Adrenal gland (tissue), 12 donors: ENCODE results near the gene SBNO2. TPM values are rescaled to one million over a fixed set of nuclear protein-coding genes. Genes with fewer than 3 reads are reported as not detected.

Experiments
- DNase-seq, 7 donors: peaks; one replicate each; pipeline ENCODE4 v3.0.0-alpha.2; 2019 to 2020
- H3K27ac ChIP-seq, 5 donors: fragments of 200-600 bp; sonication (generic) in 4 of 5; 1 replicate in 3 of 5; 2 replicates in 2 of 5; pipeline versions ENCODE4 v1.5.1 to v1.8.0; 2016 to 2020; ENCODE audit warnings: mild to moderate bottlenecking in 1 of 5
- H3K27me3 ChIP-seq: fragments of 200-600 bp; 2 replicates; pipeline ENCODE4 v1.8.0; 2021
- H3K36me3 ChIP-seq, 2 donors: fragments of 200-600 bp; replicated peaks in 1 of 2; 1 replicate in 1 of 2; 2 replicates in 1 of 2; pipeline versions ENCODE4 v1.5.1 to v1.8.0; 2018 to 2022
- H3K4me1 ChIP-seq, 2 donors: fragments of 200-600 bp; replicated peaks in 1 of 2; 1 replicate in 1 of 2; 2 replicates in 1 of 2; pipeline versions ENCODE4 v1.5.1 to v1.8.0; 2018 to 2021
- H3K4me3 ChIP-seq, 4 donors: fragments of 200-600 bp; sonication (generic) in 3 of 4; one replicate each; pipeline ENCODE4 v1.5.1; 2016 to 2018
- H3K9me3 ChIP-seq, 3 donors: fragments of 200-600 bp; sonication (generic) in 1 of 3; replicated peaks in 1 of 3; 1 replicate in 2 of 3; 2 replicates in 1 of 3; pipeline versions ENCODE4 v1.5.1 to v1.8.0; 2016 to 2021
- CTCF ChIP-seq, 6 experiments: fragments of 450-650 bp in 4 of 6; fragments of 200-600 bp in 2 of 6; sonication (generic) in 1 of 6; IDR thresholded peaks; 1 replicate in 5 of 6; 2 replicates in 1 of 6; pipeline versions ENCODE4 v1.5.1 to v1.8.0; 2016 to 2021; ENCODE audit warnings: antibody characterized with exemption in 6 of 6, mild to moderate bottlenecking in 2 of 6, moderate library complexity in 1 of 6
- POLR2A ChIP-seq, 2 donors: fragments of 450-650 bp; IDR thresholded peaks; one replicate each; pipeline ENCODE4 v1.6.1; 2017; ENCODE audit warnings: antibody characterized with exemption in 2 of 2, mild to moderate bottlenecking in 2 of 2, moderate library complexity in 1 of 2
- WGBS, 4 donors: extraction: QIAGEN DNeasy Blood & Tissue Kit in 2 of 4; methylation state at CpG; one replicate each; pipeline versions ENCODE4 v1.1.5 to v1.1.7; 2013 to 2017; 5-methylcytosine and 5-hydroxymethylcytosine counted together
- intact Hi-C, 2 donors: fragments of 100-400 bp; cut with DNase I; formaldehyde crosslinking; loops; one replicate each; pipeline versions ENCODE4 v1.14.1 to v1.15.0; 2022 to 2023
- polyA plus RNA-seq, 3 donors: library from polyadenylated mRNA; stranded (reverse); fragments of 200-250 nt in 2 of 3; fragments of 350-450 nt in 1 of 3; fragmentation: Illumina TruSeq in 1 of 3; extraction: RNeasy Lipid Tissue Mini Kit (QIAGEN cat#74804) in 1 of 3; gene quantifications; one replicate each; pipeline ENCODE4 v1.2.3, GENCODE V29; 2013 to 2014
- total RNA-seq, 9 donors: library from RNA; depleted of rRNA in 4 of 9; stranded (reverse); fragments of >200 nt in 4 of 9; fragments of 120-200 nt in 1 of 9; fragmentation: NEBNext Ultra II Directional in 1 of 9; extraction: Animal tissue kit (Norgen Biotek cat#: 25700) in 1 of 9; gene quantifications; one replicate each; pipeline versions ENCODE4 v1.1.0 to v1.2.4, GENCODE V29; 2013 to 2023
- donor health status: healthy with polysubstance abuse.
- donor health status: Bipolar disorder and iron deficiency.
- donor health status: DM: yes; HTN: yes; CAD: no.
- donor health status: DM: no; HTN: no; CAD: no.
- donor health status: DM: no; HTN: no; CAD: no.
- donor health status: DM: yes; HTN: yes; CAD: no.

The SBNO2 gene
- total and polyA plus RNA-seq, 12 donors = 13.6 to 176 (median 74.7) TPM

GRCh38 chr19:1113986-1114483, 60.0 kb downstream of the SBNO2 start:
- H3K4me3 ChIP-seq = no peak overlapping the region
- DNase-seq = peak in 1 of 7 donors; percentile 45
- H3K9me3 ChIP-seq = no peaks in the 10 kb centered on the region
- intact Hi-C loops = loop anchor here in 1 of 2 donors (5.0 kb wide), 1 partner anchor 78 kb away; no protein-coding TSS in a partner anchor
- 87 to 93% (median 91%) methylated on average over 23 to 25 of the region's 25 CpGs for WGBS, 4 donors
- peaks cover 31 to 32% of the 10 kb centered on the region in 2 donors for H3K4me1 ChIP-seq
- H3K27ac ChIP-seq = peak overlapping the region; percentile 61 to 96 (median 84)
- no peak for TF ChIP-seq CTCF (IDR thresholded peaks at IDR 0.05)
- peak in 1 of 2 donors; percentile 11 for TF ChIP-seq POLR2A (IDR thresholded peaks at IDR 0.05)
- H3K27me3 ChIP-seq = no peaks in the 10 kb centered on the region
- H3K36me3 ChIP-seq = peaks cover 0 to 91% of the 10 kb centered on the region in 2 donors

DNA sequence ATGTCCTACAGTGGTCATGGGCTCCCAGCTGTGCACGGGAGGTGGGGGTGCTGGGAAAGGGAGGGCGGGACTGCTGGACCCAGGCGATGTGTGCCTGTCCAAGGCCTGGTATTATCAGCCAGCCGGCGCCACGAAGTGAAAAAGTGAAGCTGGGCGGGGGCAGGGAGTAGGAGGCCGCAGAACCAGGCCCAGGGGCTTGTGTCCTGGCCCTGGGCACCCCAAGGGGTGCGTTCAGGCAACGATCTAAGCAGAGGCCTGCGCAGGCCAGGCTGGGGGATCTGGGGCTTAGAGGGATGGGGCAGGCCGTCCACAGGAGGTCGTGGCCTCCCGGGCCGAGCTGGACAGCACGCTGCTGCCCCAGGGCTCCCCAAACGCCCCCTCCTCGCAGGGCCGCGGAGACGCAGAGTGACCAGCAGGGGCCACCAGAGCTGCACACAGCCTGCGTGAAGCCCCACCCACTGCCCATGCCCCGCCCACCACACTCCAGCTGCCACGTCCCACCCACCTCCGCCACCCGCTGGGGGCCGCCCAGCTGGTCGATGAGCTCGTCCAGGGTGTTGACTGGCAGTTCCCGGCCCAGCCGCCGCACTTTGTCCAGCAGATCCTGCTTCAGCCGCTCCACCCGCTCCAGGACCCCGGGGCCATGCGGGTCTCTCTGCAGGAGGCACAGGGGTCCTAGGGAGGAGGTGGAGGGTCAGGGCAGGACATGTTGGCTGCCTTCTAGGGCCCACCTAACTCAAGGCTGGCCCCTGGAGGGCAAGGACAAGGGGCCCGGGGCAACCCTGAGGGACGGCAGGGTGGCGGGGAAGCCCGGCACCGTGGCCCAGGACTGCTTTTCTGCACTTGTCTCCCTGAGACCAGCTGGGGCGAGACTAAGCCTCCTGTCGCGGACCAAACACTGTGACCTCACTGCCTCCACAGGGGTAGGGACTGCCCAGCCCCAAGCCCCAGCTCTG, 60.8 kb downstream of the SBNO2 start:
- Histone ChIP-seq H3K27ac (peak overlapping the region; percentile 61 to 96 (median 84)), H3K27me3 (no peaks in the 10 kb centered on the region), H3K4me1 (peaks cover 31 to 32% of the 10 kb centered on the region in 2 donors), H3K9me3 (no peaks in the 10 kb centered on the region), H3K4me3 (no peak overlapping the region), H3K36me3 (peaks cover 0 to 91% of the 10 kb centered on the region in 2 donors)
- WGBS, 4 donors = 21 to 36% (median 26%) methylated on average over 12 to 44 of the region's 44 CpGs
- intact Hi-C loops = loop anchor here in 1 of 2 donors (5.0 kb wide), 1 partner anchor 79 kb away; no protein-coding TSS in a partner anchor
- peak; percentile 78 to 95 (median 91) for TF ChIP-seq CTCF (IDR thresholded peaks at IDR 0.05)
- TF ChIP-seq POLR2A (IDR thresholded peaks at IDR 0.05) = peak in 1 of 2 donors; percentile 51
- peak; percentile 97 to 99 (median 98) for DNase-seq

GRCh38 chr19:1112268-1113029, 61.6 kb downstream of the SBNO2 start:
- Histone ChIP-seq H3K27me3 (no peaks in the 10 kb centered on the region), H3K36me3 (peaks cover 0 to 91% of the 10 kb centered on the region in 2 donors), H3K27ac (peak overlapping the region; percentile 61 to 96 (median 84)), H3K4me3 (no peak overlapping the region), H3K9me3 (no peaks in the 10 kb centered on the region), H3K4me1 (peaks cover 31 to 32% of the 10 kb centered on the region in 2 donors)
- TF ChIP-seq CTCF (IDR thresholded peaks at IDR 0.05) (no peak), POLR2A (IDR thresholded peaks at IDR 0.05) (peak in 1 of 2 donors; percentile 47)
- intact Hi-C loops = loop anchor here in 1 of 2 donors (5.0 kb wide), 1 partner anchor 80 kb away; no protein-coding TSS in a partner anchor
- DNase-seq = peak; percentile 83 to 94 (median 92)
- 38 to 56% (median 52%) methylated on average over 21 to 71 of the region's 71 CpGs for WGBS, 4 donors
